Erythroblast (primary cell): ENCODE results near the gene HSD11B2.

Experiments
- GATA1 ChIP-seq: IDR thresholded peaks from 2 replicates; pipeline ENCODE4 v1.6.1; 2011; ENCODE audit warnings: low read depth, mild to moderate bottlenecking, control low read depth, low read length, moderate library complexity
- POLR2A ChIP-seq: IDR thresholded peaks from 2 replicates; pipeline ENCODE4 v1.6.1; 2011; ENCODE audit warnings: mild to moderate bottlenecking, low read length

DNA sequence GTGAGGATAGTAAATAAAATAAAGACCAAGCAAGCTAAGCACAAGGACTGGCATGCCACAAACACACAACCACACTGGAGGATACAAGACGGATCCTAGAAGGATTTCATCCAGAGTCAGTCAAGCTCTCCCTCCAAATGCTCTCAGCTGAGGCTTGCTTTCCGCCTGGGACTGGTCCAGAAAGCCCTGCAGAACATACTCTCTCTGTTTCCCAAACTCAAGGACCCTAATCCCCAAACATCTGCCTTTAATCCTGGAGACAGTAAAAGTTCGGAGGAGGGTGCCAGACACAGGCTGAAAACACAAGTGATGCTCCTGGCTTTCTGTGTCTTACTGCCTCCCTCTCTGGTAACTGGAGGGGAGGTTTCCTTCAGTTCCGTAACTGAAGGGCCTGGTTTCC, 5.3 kb upstream of the HSD11B2 start:
- TF ChIP-seq POLR2A (no peak), GATA1 (no peak)
